Neutrophil (primary cell): ENCODE data around the gene DPYSL3.
"Not testable (repeated sequence)": the region's sequence is repeated elsewhere in the genome, so short reads cannot be mapped to it uniquely, and the experiment has no call there.

Source experiments
- H3K27ac ChIP-seq: fragments of 200-600 bp; sonication (generic); 2 replicates; pipeline ENCODE4 v1.5.1; 2016; ENCODE audit warnings: mild to moderate bottlenecking, moderate library complexity
- H3K27me3 ChIP-seq: fragments of 200-600 bp; sonication (generic); 2 replicates; pipeline ENCODE4 v1.6.0; 2016; ENCODE audit warnings: mild to moderate bottlenecking
- H3K36me3 ChIP-seq: fragments of 200-600 bp; sonication (generic); 2 replicates; pipeline ENCODE4 v1.5.1; 2017
- H3K4me1 ChIP-seq, 2 experiments: fragments of 200-600 bp in 1 of 2; sonication (generic) in 1 of 2; 1 replicate in 1 of 2; 2 replicates in 1 of 2; pipeline versions ENCODE4 v1.5.1 to v1.6.1; 2013 to 2016; ENCODE audit warnings: low read depth in 1 of 2, low read length in 1 of 2, mild to moderate bottlenecking in 1 of 2, moderate library complexity in 1 of 2; ENCODE audit not compliant: control insufficient read depth in 1 of 2, insufficient read depth in 1 of 2
- H3K4me3 ChIP-seq, 2 experiments: fragments of 200-600 bp in 1 of 2; sonication (generic) in 1 of 2; 1 replicate in 1 of 2; 2 replicates in 1 of 2; pipeline ENCODE4 v1.5.1; 2013 to 2016; ENCODE audit warnings: low read depth in 1 of 2, low read length in 1 of 2, mild to moderate bottlenecking in 1 of 2, moderate library complexity in 1 of 2
- H3K9me3 ChIP-seq: fragments of 200-600 bp; sonication (generic); 2 replicates; pipeline ENCODE4 v1.5.1; 2016
- CTCF ChIP-seq: fragments of 200-600 bp; sonication (generic); IDR thresholded peaks from 2 replicates; pipeline ENCODE4 v1.5.1; 2016; ENCODE audit warnings: antibody characterized with exemption

DPYSL3 gene

GRCh38 chr5:147554261-147554817 lies 44.5 kb upstream of the DPYSL3 start:
- no peak overlapping the region for H3K27ac ChIP-seq
- H3K27me3 ChIP-seq: peaks cover 8% of the 10 kb centered on the region
- no peaks in the 10 kb centered on the region for H3K36me3 ChIP-seq
- H3K4me3 ChIP-seq: no peak overlapping the region
- no peaks in the 10 kb centered on the region for H3K4me1 ChIP-seq
- H3K9me3 ChIP-seq: no peaks in the 10 kb centered on the region
- no peak for TF ChIP-seq CTCF

GRCh38 chr5:147553817-147554216 lies 43.9 kb upstream of the DPYSL3 start:
- H3K4me1 ChIP-seq, H3K27ac ChIP-seq, H3K9me3 ChIP-seq, H3K36me3 ChIP-seq, H3K4me3 ChIP-seq, H3K27me3 ChIP-seq: not testable (repeated sequence)

- Histone ChIP-seq H3K4me1 (no peaks in the 10 kb centered on the region), H3K4me3 (no peak overlapping the region), H3K36me3 (no peaks in the 10 kb centered on the region), H3K27me3 (no peaks in the 10 kb centered on the region), H3K27ac (no peak overlapping the region), H3K9me3 (no peaks in the 10 kb centered on the region)
- no peak for TF ChIP-seq CTCF
These were observed 43.0 kb upstream of the DPYSL3 start for GRCh38 chr5:147552897-147553296.

GRCh38 chr5:147551677-147552076 lies 41.8 kb upstream of the DPYSL3 start:
- Histone ChIP-seq H3K9me3 (no peaks in the 10 kb centered on the region), H3K4me1 (no peaks in the 10 kb centered on the region), H3K27ac (no peak overlapping the region), H3K27me3 (no peaks in the 10 kb centered on the region), H3K4me3 (no peak overlapping the region), H3K36me3 (no peaks in the 10 kb centered on the region)
- TF ChIP-seq CTCF: no peak

- Histone ChIP-seq H3K27me3 (no peaks in the 10 kb centered on the region), H3K9me3 (no peaks in the 10 kb centered on the region), H3K4me3 (no peak overlapping the region), H3K27ac (no peak overlapping the region), H3K4me1 (no peaks in the 10 kb centered on the region), H3K36me3 (no peaks in the 10 kb centered on the region)
- TF ChIP-seq CTCF: no peak
These were observed 37.9 kb upstream of the DPYSL3 start for GRCh38 chr5:147547730-147548129.

- no peak overlapping the region for H3K27ac ChIP-seq
- H3K4me1 ChIP-seq: no peaks in the 10 kb centered on the region
- H3K36me3 ChIP-seq: no peaks in the 10 kb centered on the region
- no peak for TF ChIP-seq CTCF
- no peaks in the 10 kb centered on the region for H3K27me3 ChIP-seq
- H3K4me3 ChIP-seq: no peak overlapping the region
- no peaks in the 10 kb centered on the region for H3K9me3 ChIP-seq
These were observed 34.7 kb upstream of the DPYSL3 start for GRCh38 chr5:147544556-147544955.
